Activated naive CD4-positive, alpha-beta T cell treated with anti-CD3 and anti-CD28 coated beads, Interleukin-2, amount 50 U/mL, for 72 hours (primary cell): ENCODE results near the gene DMKN. TPM values are rescaled to one million over a fixed set of nuclear protein-coding genes. Genes with fewer than 3 reads are reported as not detected.

Source experiments
- ATAC-seq, 2 donors: fragments of 150-1000 bp; cut with Tn5 transposase; 2 replicates each; pipeline ENCODE4 v1.10.0; 2021; ENCODE audit warnings: mild to moderate bottlenecking in 2 of 2, moderate library complexity in 2 of 2
- DNase-seq, 2 donors: peaks; one replicate each; pipeline ENCODE4 v3.0.0; 2021 to 2022; ENCODE audit warnings: low spot score in 2 of 2
- H3K27ac Mint-ChIP-seq, 2 donors: one replicate each; pipeline ENCODE4 v1.8.0; 2022; ENCODE audit warnings: mild to moderate bottlenecking in 2 of 2, mixed read lengths in 2 of 2
- H3K36me3 Mint-ChIP-seq, 2 donors: one replicate each; pipeline ENCODE4 v1.8.0; 2022; ENCODE audit warnings: mixed read lengths in 2 of 2
- H3K9me3 Mint-ChIP-seq, 2 donors: one replicate each; pipeline ENCODE4 v1.8.0; 2022; ENCODE audit warnings: mixed read lengths in 2 of 2
- total RNA-seq, 2 donors: library from RNA; stranded (reverse); gene quantifications; one replicate each; pipeline ENCODE4 v1.2.3, GENCODE V29; 2022

The DMKN gene, protein sequence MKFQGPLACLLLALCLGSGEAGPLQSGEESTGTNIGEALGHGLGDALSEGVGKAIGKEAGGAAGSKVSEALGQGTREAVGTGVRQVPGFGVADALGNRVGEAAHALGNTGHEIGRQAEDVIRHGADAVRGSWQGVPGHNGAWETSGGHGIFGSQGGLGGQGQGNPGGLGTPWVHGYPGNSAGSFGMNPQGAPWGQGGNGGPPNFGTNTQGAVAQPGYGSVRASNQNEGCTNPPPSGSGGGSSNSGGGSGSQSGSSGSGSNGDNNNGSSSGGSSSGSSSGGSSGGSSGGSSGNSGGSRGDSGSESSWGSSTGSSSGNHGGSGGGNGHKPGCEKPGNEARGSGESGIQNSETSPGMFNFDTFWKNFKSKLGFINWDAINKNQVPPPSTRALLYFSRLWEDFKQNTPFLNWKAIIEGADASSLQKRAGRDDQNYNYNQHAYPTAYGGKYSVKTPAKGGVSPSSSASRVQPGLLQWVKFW
- total RNA-seq, result 1 to 10 TPM in 1 of 2 donors, under 1 TPM in 1; 0.46 to 3.6 TPM

DNA sequence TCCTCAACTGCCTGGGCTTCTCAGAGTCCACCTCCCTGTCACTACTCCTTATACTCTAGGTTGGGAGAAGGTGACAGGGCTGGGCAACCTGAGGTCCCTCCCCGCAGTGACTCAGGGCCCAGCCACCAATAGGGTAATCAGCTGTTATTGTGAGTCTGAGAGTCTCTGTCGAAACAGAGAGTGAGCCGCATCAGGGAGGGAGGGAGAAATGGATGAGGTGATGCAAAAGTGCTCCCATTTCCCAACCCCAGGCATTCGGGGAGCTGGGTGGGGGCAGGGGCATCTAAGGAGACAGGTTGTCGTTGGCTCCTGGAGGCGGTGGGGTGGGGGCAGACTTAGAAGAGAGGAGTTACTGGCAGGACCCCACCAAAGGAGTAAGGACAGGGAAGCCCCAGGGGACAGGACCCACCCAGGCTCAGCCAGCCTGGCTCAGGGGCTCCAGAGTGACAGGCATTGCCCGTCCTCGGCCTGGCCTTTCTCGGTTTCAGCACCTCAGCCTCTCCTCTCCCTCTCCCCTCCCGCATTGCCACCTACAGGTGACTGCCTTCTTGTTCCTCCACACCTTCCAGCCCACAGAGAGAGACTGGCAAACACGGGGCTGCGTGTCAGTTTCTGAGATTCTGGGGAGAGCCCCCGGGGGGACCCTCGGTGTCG is at the start of gene DMKN:
DMKN (minus strand) TSS at position 22 of the 654 bp plus-strand sequence. CDS start 174 bp downstream, outside the sequence.
- ATAC-seq (no peak), DNase-seq (no peak)
- H3K9me3 Mint-ChIP-seq, result no peaks in the 10 kb centered on the region
- no peaks in the 10 kb centered on the region for H3K36me3 Mint-ChIP-seq
- peak within 1 kb of the TSS in 1 of 2 donors; percentile 33 for H3K27ac Mint-ChIP-seq

DNA sequence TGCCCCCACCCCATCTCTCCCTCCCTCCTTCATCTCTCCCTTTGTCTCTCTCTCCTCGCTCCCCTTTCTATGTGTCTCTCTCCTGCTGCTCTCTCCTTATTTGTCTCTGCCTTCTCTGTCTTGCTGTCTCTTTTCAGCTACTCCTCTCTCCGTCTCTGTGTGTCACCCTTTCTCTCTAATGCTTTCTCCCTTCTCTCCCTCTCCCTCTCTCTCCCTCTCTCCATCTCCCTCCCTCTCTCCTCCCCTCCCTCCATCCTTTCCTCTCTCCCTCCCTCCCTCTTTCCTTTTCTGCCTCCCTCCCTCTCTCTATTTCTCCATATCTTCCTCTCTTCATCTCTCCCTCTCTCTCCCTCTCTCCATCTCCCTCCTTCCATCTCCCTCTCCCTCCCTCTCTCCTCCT is 49.3 kb upstream of the DMKN start:
- Mint-ChIP-seq H3K9me3 (no peaks in the 10 kb centered on the region), H3K27ac (no peak overlapping the region), H3K36me3 (no peaks in the 10 kb centered on the region)
- DNase-seq (no peak), ATAC-seq (no peak)

GRCh38 chr19:35562336-35562735 is 48.9 kb upstream of the DMKN start:
- no peaks in the 10 kb centered on the region for H3K9me3 Mint-ChIP-seq
- no peak overlapping the region for H3K27ac Mint-ChIP-seq
- no peak for DNase-seq

GRCh38 chr19:35561436-35561835 is 48.0 kb upstream of the DMKN start:
- ATAC-seq (no peak), DNase-seq (no peak)
- H3K9me3 Mint-ChIP-seq, result no peaks in the 10 kb centered on the region
- H3K27ac Mint-ChIP-seq, result no peak overlapping the region
- H3K36me3 Mint-ChIP-seq, result no peaks in the 10 kb centered on the region

More at GRCh38 chr19:35562336-35562735, 48.9 kb upstream of the DMKN start:
- no peaks in the 10 kb centered on the region for H3K36me3 Mint-ChIP-seq
- ATAC-seq, result no peak

DNA sequence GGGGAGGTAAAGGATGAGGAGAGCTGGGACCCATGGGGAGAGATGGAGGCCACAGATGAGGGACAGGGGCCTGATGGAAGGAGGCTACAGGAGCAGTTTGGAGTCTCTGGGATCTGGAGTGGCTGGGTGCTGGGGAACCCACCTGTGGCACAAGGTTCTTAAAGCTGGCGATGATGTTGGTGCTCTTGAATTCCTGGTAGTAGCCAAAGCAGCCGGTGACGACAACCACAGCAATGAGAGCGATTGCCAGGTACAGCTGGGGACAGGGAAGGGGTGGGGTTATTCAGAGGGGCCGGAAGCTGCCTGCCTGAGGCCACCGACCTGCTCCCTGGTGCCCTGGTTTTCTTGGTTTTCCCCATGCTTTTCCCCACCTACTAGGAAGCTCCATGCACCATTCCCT is 47.2 kb upstream of the DMKN start:
- ATAC-seq, result no peak
- Mint-ChIP-seq H3K9me3 (no peaks in the 10 kb centered on the region), H3K27ac (no peak overlapping the region), H3K36me3 (no peaks in the 10 kb centered on the region)
- no peak for DNase-seq

GRCh38 chr19:35560271-35560670 is 46.8 kb upstream of the DMKN start:
- no peak for ATAC-seq
- H3K27ac Mint-ChIP-seq, result no peak overlapping the region
- DNase-seq, result no peak
- no peaks in the 10 kb centered on the region for H3K9me3 Mint-ChIP-seq
- H3K36me3 Mint-ChIP-seq, result no peaks in the 10 kb centered on the region

DNA sequence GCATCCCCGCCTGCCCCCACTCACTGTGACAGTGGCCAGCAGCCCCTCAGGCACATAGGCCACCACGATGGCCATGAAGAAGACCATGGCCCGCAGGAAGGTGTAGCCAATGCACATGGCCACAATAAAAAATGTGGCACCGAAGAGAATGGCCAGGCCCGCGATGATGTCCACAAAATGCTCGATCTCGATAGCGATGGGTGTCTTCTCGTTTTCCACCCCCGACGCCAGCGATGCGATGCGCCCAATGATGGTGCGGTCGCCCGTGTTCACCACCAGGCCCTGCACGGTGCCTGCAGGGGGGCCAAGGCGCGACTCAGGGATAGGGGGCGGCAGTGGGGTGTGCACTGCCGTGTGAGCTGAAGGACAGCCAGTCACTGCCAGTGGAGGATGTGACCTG is 46.3 kb upstream of the DMKN start:
- no peaks in the 10 kb centered on the region for H3K36me3 Mint-ChIP-seq
- no peak for ATAC-seq
- H3K27ac Mint-ChIP-seq, result no peak overlapping the region
- H3K9me3 Mint-ChIP-seq, result no peaks in the 10 kb centered on the region
- no peak for DNase-seq

GRCh38 chr19:35559281-35559659 is 45.8 kb upstream of the DMKN start:
- Mint-ChIP-seq H3K9me3 (no peaks in the 10 kb centered on the region), H3K36me3 (no peaks in the 10 kb centered on the region), H3K27ac (no peak overlapping the region)
- DNase-seq (no peak), ATAC-seq (no peak)

GRCh38 chr19:35558400-35559280 is 45.2 kb upstream of the DMKN start:
- ATAC-seq, result peak in 1 of 2 donors; percentile 30
- no peak overlapping the region for H3K27ac Mint-ChIP-seq
- H3K9me3 Mint-ChIP-seq, result no peaks in the 10 kb centered on the region
- no peaks in the 10 kb centered on the region for H3K36me3 Mint-ChIP-seq
- DNase-seq, result no peak

DNA sequence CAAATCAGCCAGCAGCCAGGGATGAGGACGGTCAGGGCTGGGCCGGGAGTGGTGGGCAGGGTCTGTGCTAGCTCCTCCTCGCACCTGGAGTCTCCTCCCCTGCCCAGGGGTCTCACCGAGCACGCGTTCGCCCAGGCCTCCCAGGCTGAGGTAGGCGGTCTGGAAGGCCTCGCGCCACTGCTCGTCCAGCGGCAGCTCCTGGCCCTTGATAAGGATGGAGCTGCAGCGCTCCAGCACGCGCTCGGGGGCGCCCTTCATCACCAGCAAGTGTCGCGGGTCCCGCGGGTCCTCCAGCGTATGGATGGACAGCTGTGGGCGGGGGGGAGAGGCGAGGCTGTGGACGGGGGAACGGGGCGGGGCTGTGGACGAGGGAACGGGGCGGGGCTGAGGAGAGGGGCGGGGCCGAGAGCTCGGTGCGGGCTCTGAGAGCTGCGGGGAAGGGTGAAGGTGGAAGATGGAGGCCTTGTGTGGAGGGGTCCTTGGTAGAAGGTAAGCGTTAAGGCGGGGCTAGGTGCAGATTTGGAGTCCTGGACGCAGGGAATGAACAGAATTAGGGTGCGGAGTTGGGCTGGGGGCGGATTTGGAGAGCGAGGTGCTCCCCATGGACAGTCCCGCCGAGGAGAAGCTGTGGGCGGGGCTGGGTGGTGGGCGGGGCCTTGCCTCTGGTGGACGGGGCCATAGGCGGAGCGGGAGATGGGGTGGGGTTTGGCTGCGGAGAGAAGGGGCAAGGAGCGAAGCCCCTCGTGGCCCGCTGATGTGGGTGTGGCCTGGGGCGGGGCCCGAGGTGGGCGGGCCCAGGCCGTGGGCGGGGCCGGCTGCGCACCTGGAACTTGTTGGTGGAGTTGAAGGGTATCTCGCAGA is 44.3 kb upstream of the DMKN start:
- Mint-ChIP-seq H3K36me3 (no peaks in the 10 kb centered on the region), H3K9me3 (no peaks in the 10 kb centered on the region), H3K27ac (no peak overlapping the region)
- DNase-seq (peak in 1 of 2 donors; percentile 57), ATAC-seq (peak; percentile 66 to 71)

DNA sequence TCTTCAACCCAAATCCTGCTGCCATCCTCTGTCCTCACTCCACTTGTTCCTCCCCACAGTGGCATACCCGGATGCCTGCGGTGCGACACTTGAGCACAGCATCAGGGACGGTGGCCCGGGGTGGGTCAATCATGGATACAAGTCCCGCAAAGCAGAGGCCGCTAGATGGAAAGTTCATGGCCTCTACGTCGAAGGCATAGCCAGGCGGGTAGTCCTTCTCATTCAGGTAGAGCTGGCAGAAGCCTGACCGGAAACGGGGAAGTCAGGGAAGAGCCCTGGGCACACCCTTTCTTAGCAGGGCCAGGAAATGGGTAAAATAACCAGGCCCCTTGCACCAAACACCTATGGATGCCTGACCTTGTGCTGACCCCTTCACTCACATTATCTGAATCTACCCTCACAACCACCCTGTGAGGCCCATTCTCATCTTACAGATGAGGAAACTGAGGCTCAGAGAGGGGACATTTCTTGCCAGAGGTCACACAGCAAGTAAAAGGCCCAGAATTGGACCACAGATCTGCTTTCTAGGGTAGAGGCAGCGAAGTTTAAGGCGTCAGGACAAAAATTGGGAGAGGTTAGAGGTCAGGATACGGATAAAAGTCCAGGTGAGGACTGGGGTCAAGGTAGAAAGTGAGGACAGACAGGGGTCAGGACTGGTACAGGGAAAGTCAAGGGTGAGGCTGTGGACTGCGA is 43.5 kb upstream of the DMKN start:
- Mint-ChIP-seq H3K9me3 (no peaks in the 10 kb centered on the region), H3K27ac (peak overlapping the region in 1 of 2 donors; percentile 6)
- ATAC-seq, result no peak

GRCh38 chr19:35556025-35556590 is 42.7 kb upstream of the DMKN start:
- DNase-seq (no peak), ATAC-seq (no peak)
- no peak overlapping the region for H3K27ac Mint-ChIP-seq
- H3K9me3 Mint-ChIP-seq, result no peaks in the 10 kb centered on the region
- H3K36me3 Mint-ChIP-seq, result no peaks in the 10 kb centered on the region

More for the DNA sequence above, 43.5 kb upstream of the DMKN start:
- no peak for DNase-seq
- H3K36me3 Mint-ChIP-seq, result no peaks in the 10 kb centered on the region

DNA sequence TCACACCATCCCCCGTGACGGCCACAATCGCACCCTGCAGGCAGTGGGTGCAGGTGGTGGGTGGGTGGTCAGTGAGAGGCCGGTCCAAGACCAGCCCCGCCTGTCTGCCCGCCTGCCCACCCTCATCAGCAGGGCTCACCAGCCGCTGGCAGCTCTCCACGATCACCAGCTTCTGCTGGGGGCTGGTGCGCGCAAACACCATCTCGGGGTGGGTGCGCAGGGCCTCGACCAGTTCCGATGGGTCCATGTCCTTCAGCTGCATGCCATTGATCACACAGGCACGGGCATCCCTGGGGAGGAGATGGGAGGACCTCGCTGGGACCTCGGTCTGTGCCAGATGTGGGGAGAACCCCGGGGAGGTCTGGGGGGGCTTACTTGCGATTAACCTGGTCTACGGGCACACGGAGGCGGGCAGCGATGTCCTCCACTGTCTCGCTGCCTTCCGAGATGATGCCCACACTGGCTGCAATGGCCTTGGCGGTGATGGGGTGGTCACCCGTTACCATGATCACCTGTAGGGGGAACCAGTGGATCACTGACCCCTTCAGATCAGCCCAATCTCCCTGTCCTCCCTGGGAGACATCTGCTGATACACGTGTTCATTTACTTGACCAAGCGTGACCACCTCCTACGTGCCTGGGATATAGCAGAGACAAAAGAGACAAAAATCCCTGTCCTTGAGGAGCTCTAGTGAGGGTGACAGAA is 42.0 kb upstream of the DMKN start:
- Mint-ChIP-seq H3K36me3 (no peaks in the 10 kb centered on the region), H3K9me3 (no peaks in the 10 kb centered on the region), H3K27ac (no peak overlapping the region)
- DNase-seq, result no peak
- no peak for ATAC-seq

DNA sequence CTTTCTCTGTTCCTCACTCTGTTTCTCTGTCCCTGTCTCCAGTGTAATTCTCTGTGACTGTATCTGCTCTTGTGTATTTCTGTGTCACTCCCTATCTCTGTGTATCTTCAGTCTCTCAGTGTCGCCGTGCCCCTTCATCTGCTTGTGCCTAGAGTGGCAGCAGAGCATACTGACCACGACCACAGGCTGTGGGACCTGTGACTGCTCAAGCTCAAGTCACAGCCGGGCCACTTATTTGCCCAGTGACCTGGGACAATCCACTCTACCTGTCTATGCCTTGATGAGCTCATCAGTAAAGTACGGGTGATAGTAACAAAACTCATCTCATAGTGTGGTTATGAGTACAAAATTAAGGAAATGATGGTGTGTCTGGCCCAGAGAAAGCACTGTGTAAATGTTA is 40.6 kb upstream of the DMKN start:
- H3K9me3 Mint-ChIP-seq, result no peaks in the 10 kb centered on the region
- ATAC-seq (peak in 1 of 2 donors; percentile 20), DNase-seq (no peak)
- no peaks in the 10 kb centered on the region for H3K36me3 Mint-ChIP-seq
- H3K27ac Mint-ChIP-seq, result peak overlapping the region in 1 of 2 donors; percentile 31
